Measurements from ENCODE around the gene TIMP3.
A peak's percentile ranks its signal among the peaks of the same experiment; 100 is the strongest.

Gene TIMP3

GRCh38 chr22:32794449-32795213, 6.9 kb upstream of the TIMP3 start:
- H3K4me1 ChIP-seq: peaks cover 0 to 20% (median 3%) of the 10 kb centered on the region in 10 experiments; a peak in 6 of 20 replicates
- H3K9me3 ChIP-seq (replicated peaks in 1 of 11): no peaks in the 10 kb centered on the region
- no peak overlapping the region for H3K9ac ChIP-seq
- no peak overlapping the region for H3K4me2 ChIP-seq
- no peaks in the 10 kb centered on the region for H4K20me1 ChIP-seq
- no peaks in the 10 kb centered on the region for H3K27me3 ChIP-seq
- H3K4me3 ChIP-seq: no peak overlapping the region
- H3K36me3 ChIP-seq: no peaks in the 10 kb centered on the region
- TF ChIP-seq Cebpa-rat (IDR thresholded peaks at IDR 0.05): no peak
- no peak overlapping the region for H3K27ac ChIP-seq

- TF ChIP-seq Cebpa-rat (IDR thresholded peaks at IDR 0.05): no peak
These were observed 6.3 kb upstream of the TIMP3 start for GRCh38 chr22:32795214-32795596.

GRCh38 chr22:32796865-32797573, 4.5 kb upstream of the TIMP3 start:
- Histone ChIP-seq H3K4me2 (peak overlapping the region in 4 of 11 experiments; percentile 4 to 45 (median 14); a peak in 2 of 22 replicates), H3K36me3 (no peaks in the 10 kb centered on the region), H4K20me1 (no peaks in the 10 kb centered on the region; a peak in 1 of 22 replicates), H3K9me3 (replicated peaks in 1 of 11) (no peaks in the 10 kb centered on the region), H3K4me1 (peaks cover 0 to 24% (median 3%) of the 10 kb centered on the region in 10 experiments; a peak in 6 of 20 replicates), H3K9ac (no peak overlapping the region), H3K27ac (no peak overlapping the region), H3K4me3 (no peak overlapping the region), H3K27me3 (no peaks in the 10 kb centered on the region)
- TF ChIP-seq Cebpa-rat (IDR thresholded peaks at IDR 0.05): no peak

More at GRCh38 chr22:32795214-32795596, 6.3 kb upstream of the TIMP3 start:
- Histone ChIP-seq H3K27me3 (no peaks in the 10 kb centered on the region), H4K20me1 (no peaks in the 10 kb centered on the region), H3K9ac (no peak overlapping the region), H3K4me3 (no peak overlapping the region), H3K4me1 (peaks cover 0 to 20% (median 3%) of the 10 kb centered on the region in 10 experiments; a peak in 6 of 20 replicates), H3K4me2 (no peak overlapping the region), H3K27ac (no peak overlapping the region), H3K36me3 (no peaks in the 10 kb centered on the region), H3K9me3 (replicated peaks in 1 of 11) (no peaks in the 10 kb centered on the region)

GRCh38 chr22:32799496-32799895, 2.0 kb upstream of the TIMP3 start:
- Histone ChIP-seq H3K27me3 (no peaks in the 10 kb centered on the region), H3K4me3 (no peak overlapping the region), H3K4me1 (peaks cover 0 to 30% (median 16%) of the 10 kb centered on the region in 10 experiments; a peak in 14 of 20 replicates), H3K27ac (no peak overlapping the region), H4K20me1 (no peaks in the 10 kb centered on the region; a peak in 1 of 22 replicates), H3K4me2 (no peak overlapping the region), H3K9ac (no peak overlapping the region), H3K36me3 (no peaks in the 10 kb centered on the region), H3K9me3 (replicated peaks in 1 of 11) (no peaks in the 10 kb centered on the region)
- TF ChIP-seq Cebpa-rat (IDR thresholded peaks at IDR 0.05): no peak

GRCh38 chr22:32800158-32800882, 1.2 kb upstream of the TIMP3 start:
- Histone ChIP-seq H3K4me1 (peaks cover 0 to 30% (median 16%) of the 10 kb centered on the region in 10 experiments; a peak in 14 of 20 replicates), H3K27me3 (no peaks in the 10 kb centered on the region), H3K4me3 (no peak overlapping the region), H4K20me1 (no peaks in the 10 kb centered on the region; a peak in 1 of 22 replicates), H3K4me2 (no peak overlapping the region), H3K9me3 (replicated peaks in 1 of 11) (no peaks in the 10 kb centered on the region), H3K9ac (no peak overlapping the region), H3K27ac (no peak overlapping the region), H3K36me3 (no peaks in the 10 kb centered on the region)
- no peak for TF ChIP-seq Cebpa-rat (IDR thresholded peaks at IDR 0.05)

- H3K9ac ChIP-seq: no peak overlapping the region
- no peaks in the 10 kb centered on the region for H3K9me3 ChIP-seq (replicated peaks in 1 of 11)
- no peak overlapping the region for H3K4me2 ChIP-seq
- no peak overlapping the region for H3K27ac ChIP-seq
- H4K20me1 ChIP-seq: no peaks in the 10 kb centered on the region; a peak in 1 of 22 replicates
- H3K4me1 ChIP-seq: peaks cover 0 to 25% (median 16%) of the 10 kb centered on the region in 10 experiments; a peak in 14 of 20 replicates
- no peak overlapping the region for H3K4me3 ChIP-seq
- no peaks in the 10 kb centered on the region for H3K36me3 ChIP-seq
- H3K27me3 ChIP-seq: no peaks in the 10 kb centered on the region
- TF ChIP-seq Cebpa-rat (IDR thresholded peaks at IDR 0.05): no peak
These were observed 440 bp upstream of the TIMP3 start for GRCh38 chr22:32800994-32801536.

GRCh38 chr22:32802237-32802765, 796 bp downstream of the TIMP3 start:
- H4K20me1 ChIP-seq: no peaks in the 10 kb centered on the region; a peak in 1 of 22 replicates
- peaks cover 0 to 17% (median 13%) of the 10 kb centered on the region in 10 experiments; a peak in 14 of 20 replicates for H3K4me1 ChIP-seq
- no peaks in the 10 kb centered on the region for H3K36me3 ChIP-seq
- H3K4me3 ChIP-seq: no peak overlapping the region
- TF ChIP-seq Cebpa-rat (IDR thresholded peaks at IDR 0.05): no peak
- peak overlapping the region in 7 of 11 experiments; percentile 22 to 66 (median 51); a peak in 12 of 22 replicates for H3K4me2 ChIP-seq
- no peak overlapping the region for H3K27ac ChIP-seq
- H3K9me3 ChIP-seq (replicated peaks in 1 of 11): no peaks in the 10 kb centered on the region
- no peak overlapping the region for H3K9ac ChIP-seq
- no peaks in the 10 kb centered on the region for H3K27me3 ChIP-seq

- Histone ChIP-seq H3K9ac (no peak overlapping the region), H4K20me1 (no peaks in the 10 kb centered on the region; a peak in 1 of 22 replicates), H3K36me3 (no peaks in the 10 kb centered on the region), H3K4me3 (no peak overlapping the region), H3K27ac (no peak overlapping the region), H3K27me3 (no peaks in the 10 kb centered on the region), H3K4me2 (peak overlapping the region in 7 of 11 experiments; percentile 22 to 66 (median 51); a peak in 12 of 22 replicates), H3K9me3 (replicated peaks in 1 of 11) (no peaks in the 10 kb centered on the region), H3K4me1 (peaks cover 0 to 17% (median 13%) of the 10 kb centered on the region in 10 experiments; a peak in 14 of 20 replicates)
- TF ChIP-seq Cebpa-rat (IDR thresholded peaks at IDR 0.05): no peak
These were observed 1.7 kb downstream of the TIMP3 start for GRCh38 chr22:32803020-32803737.

All from BLaER1 treated with 17β-estradiol and CSF1 and Interleukin-3, amounts not matched to agents 10 nM and 100 nM (cell line).